HEK293T (cell line): Measurements from ENCODE around the gene S100P.

ENCODE experiments used
- ARNT ChIP-seq: fragments of 450-650 bp; IDR thresholded peaks from 2 replicates; pipeline ENCODE4 v1.6.1; 2017; ENCODE audit warnings: mild to moderate bottlenecking
- BHLHE40 ChIP-seq: fragments of 450-650 bp; IDR thresholded peaks from 2 replicates; pipeline ENCODE4 v1.6.1; 2016; ENCODE audit warnings: mild to moderate bottlenecking, moderate library complexity, borderline replicate concordance
- CTBP1 ChIP-seq: fragments of 450-650 bp; IDR thresholded peaks from 2 replicates; pipeline ENCODE4 v1.6.1; 2016; ENCODE audit warnings: borderline replicate concordance
- FOXA1 ChIP-seq: fragments of 450-650 bp; IDR thresholded peaks from 2 replicates; pipeline ENCODE4 v1.6.1; 2016; ENCODE audit warnings: mild to moderate bottlenecking
- FOXM1 ChIP-seq: fragments of 450-650 bp; IDR thresholded peaks from 2 replicates; pipeline ENCODE4 v1.6.1; 2017; ENCODE audit warnings: mild to moderate bottlenecking, borderline replicate concordance
- HDGF ChIP-seq: fragments of 450-650 bp; IDR thresholded peaks from 2 replicates; pipeline ENCODE4 v1.6.1; 2017; ENCODE audit warnings: antibody characterized with exemption, borderline replicate concordance
- L3MBTL2 ChIP-seq: fragments of 450-650 bp; conservative IDR thresholded peaks from 2 replicates; pipeline ENCODE4 v1.6.1; 2016; ENCODE audit warnings: mild to moderate bottlenecking
- NFRKB ChIP-seq: fragments of 450-650 bp; IDR thresholded peaks from 2 replicates; pipeline ENCODE4 v1.6.1; 2016; ENCODE audit warnings: mild to moderate bottlenecking, moderate library complexity
- PKNOX1 ChIP-seq: fragments of 450-650 bp; IDR thresholded peaks from 2 replicates; pipeline ENCODE4 v1.6.1; 2016
- SP1 ChIP-seq: fragments of 450-650 bp; IDR thresholded peaks from 2 replicates; pipeline ENCODE4 v1.6.1; 2017
- SUZ12 ChIP-seq: fragments of 450-650 bp; IDR thresholded peaks from 2 replicates; pipeline ENCODE4 v1.6.1; 2016; ENCODE audit warnings: mild to moderate bottlenecking
- TARDBP ChIP-seq: fragments of 450-650 bp; IDR thresholded peaks from 2 replicates; pipeline ENCODE4 v1.6.1; 2016
- ZNF384 ChIP-seq: fragments of 450-650 bp; IDR thresholded peaks from 2 replicates; pipeline ENCODE4 v1.6.1; 2016

- TF ChIP-seq L3MBTL2 = peak; percentile 78
- TF ChIP-seq BHLHE40 = no peak
- TF ChIP-seq ARNT = no peak
- no peak for TF ChIP-seq FOXA1
- no peak for TF ChIP-seq CTBP1
- TF ChIP-seq ZNF384 = no peak
- no peak for TF ChIP-seq NFRKB
- TF ChIP-seq TARDBP = no peak
- TF ChIP-seq FOXM1 = no peak
- TF ChIP-seq SUZ12 = no peak
- no peak for TF ChIP-seq HDGF
- TF ChIP-seq SP1 = no peak
- TF ChIP-seq PKNOX1 = no peak
Measured at GRCh38 chr4:6674500-6675149, 19.1 kb upstream of the S100P start.
